CD4-positive, alpha-beta memory T cell (primary cell): ENCODE measurements around the gene TRIP4. TPM values are rescaled to one million over a fixed set of nuclear protein-coding genes. Genes with fewer than 3 reads are reported as not detected.
A peak's percentile ranks its signal among the peaks of the same experiment; 100 is the strongest.

Source experiments
- CTCF ChIA-PET: fragments of 350-600 bp; sonication (Branson Sonifier 250); formaldehyde crosslinking; loops from one replicate; lab custom pipeline; 2021; ENCODE audit warnings: inconsistent platforms; ENCODE audit not compliant: partially characterized antibody; lab: Charles Lee
- POLR2A ChIA-PET: fragments of 350-600 bp; sonication (Branson Sonifier 250); formaldehyde crosslinking; loops from one replicate; lab custom pipeline; 2021; ENCODE audit not compliant: partially characterized antibody; lab: Charles Lee
- DNase-seq, 5 donors: peaks; one replicate each; pipeline versions ENCODE4 v3.0.0 to v3.0.0-alpha.2; 2020 to 2022; ENCODE audit warnings: mixed read lengths in 1 of 5
- H3K27ac ChIP-seq: one replicate; pipeline ENCODE4 v1.7.0; 2013; ENCODE audit warnings: low read depth, low read length
- H3K27me3 ChIP-seq: 2 replicates; pipeline ENCODE4 v1.7.0; 2013; ENCODE audit warnings: mild to moderate bottlenecking, low read length, moderate library complexity; ENCODE audit not compliant: insufficient read depth
- H3K36me3 ChIP-seq: 2 replicates; pipeline ENCODE4 v1.7.0; 2013; ENCODE audit warnings: mild to moderate bottlenecking, low read length, moderate library complexity; ENCODE audit not compliant: insufficient read depth
- H3K4me1 ChIP-seq: 2 replicates; pipeline ENCODE4 v1.7.0; 2013; ENCODE audit warnings: mild to moderate bottlenecking, low read length, moderate library complexity; ENCODE audit not compliant: insufficient read depth
- H3K4me3 ChIP-seq, 2 donors: one replicate each; pipeline ENCODE4 v1.7.0; 2013; ENCODE audit warnings: low read length in 2 of 2, mild to moderate bottlenecking in 1 of 2
- H3K9me3 ChIP-seq, 2 donors: one replicate each; pipeline ENCODE4 v1.7.0; 2013; ENCODE audit warnings: low read length in 2 of 2, control low read depth in 1 of 2; ENCODE audit not compliant: control insufficient read depth in 1 of 2
- H3K27ac Mint-ChIP-seq, 7 donors: one replicate each; pipeline ENCODE4 v1.8.0; 2020 to 2021; ENCODE audit warnings: mixed read lengths in 7 of 7, mild to moderate bottlenecking in 6 of 7, inconsistent platforms in 3 of 7, moderate library complexity in 3 of 7
- H3K27me3 Mint-ChIP-seq, 2 donors: one replicate each; pipeline ENCODE4 v1.8.0; 2020 to 2021; ENCODE audit warnings: mixed read lengths in 2 of 2
- H3K36me3 Mint-ChIP-seq, 2 donors: one replicate each; pipeline ENCODE4 v1.8.0; 2020 to 2021; ENCODE audit warnings: mixed read lengths in 2 of 2, inconsistent platforms in 1 of 2, mild to moderate bottlenecking in 1 of 2
- H3K4me1 Mint-ChIP-seq, 4 donors: one replicate each; pipeline ENCODE4 v1.8.0; 2020 to 2021; ENCODE audit warnings: mixed read lengths in 4 of 4, mild to moderate bottlenecking in 1 of 4
- H3K4me3 Mint-ChIP-seq, 8 donors: one replicate each; pipeline ENCODE4 v1.8.0; 2020 to 2021; ENCODE audit warnings: mixed read lengths in 8 of 8, mild to moderate bottlenecking in 7 of 8, moderate library complexity in 6 of 8, inconsistent platforms in 3 of 8
- H3K9me3 Mint-ChIP-seq, 8 donors: one replicate each; pipeline ENCODE4 v1.8.0; 2020 to 2021; ENCODE audit warnings: mixed read lengths in 8 of 8, mild to moderate bottlenecking in 5 of 8, inconsistent platforms in 3 of 8, moderate library complexity in 1 of 8
- intact Hi-C: fragments of 100-400 bp; cut with micrococcal nuclease; formaldehyde crosslinking; loops from one replicate; pipeline ENCODE4 v1.15.1; 2023
- polyA plus RNA-seq, 2 donors: library from polyadenylated mRNA; unstranded; fragments of 300-500 nt; fragmentation: Illumina TruSeq; gene quantifications; one replicate each; pipeline ENCODE4 v1.2.3, GENCODE V29; 2021
- total RNA-seq, 2 experiments: library from RNA; stranded (reverse); gene quantifications; one replicate each; pipeline ENCODE4 v1.2.3, GENCODE V29; 2021

The TRIP4 gene
- total and polyA plus RNA-seq, 4 experiments from 2014 or later = 28.2 to 37.1 (median 29.4) TPM

DNA sequence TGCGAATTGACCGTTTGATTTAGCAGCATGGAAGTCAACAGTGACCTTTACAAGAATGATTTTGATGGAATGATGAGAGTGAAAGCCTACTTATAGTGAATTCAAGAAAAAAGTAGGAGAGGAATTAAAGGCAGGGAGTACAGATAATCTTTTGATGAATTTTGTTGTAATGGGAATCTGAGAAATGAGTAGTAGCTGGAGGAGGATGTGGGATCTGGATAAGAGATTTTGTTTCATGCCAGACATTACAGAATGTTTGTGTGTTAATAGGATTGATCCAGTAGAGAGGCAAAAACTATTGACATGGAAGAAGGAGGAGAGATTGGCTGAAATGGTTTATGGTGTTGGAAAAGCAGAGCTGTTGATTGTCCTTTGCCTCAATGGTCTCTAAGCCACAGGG lies 55.4 kb downstream of the TRIP4 start:
- Histone ChIP-seq H3K9me3 (no peaks in the 10 kb centered on the region), H3K4me3 (no peak overlapping the region), H3K4me1 (peaks cover 42% of the 10 kb centered on the region), H3K36me3 (no peaks in the 10 kb centered on the region), H3K27ac (no peak overlapping the region), H3K27me3 (no peaks in the 10 kb centered on the region)
- no peak for DNase-seq
- peak overlapping the region; percentile 7 to 90 (median 73) for H3K27ac Mint-ChIP-seq
- H3K4me3 Mint-ChIP-seq = peak overlapping the region in 4 of 8 donors; percentile 4 to 35 (median 10)
- peaks cover 38 to 55% (median 48%) of the 10 kb centered on the region in 4 donors for H3K4me1 Mint-ChIP-seq
- POLR2A ChIA-PET = interaction anchor here (1.3 kb wide), 1 partner anchor 61 kb away, joined by 3 read pairs; no protein-coding TSS in a partner anchor
- H3K27me3 Mint-ChIP-seq = no peaks in the 10 kb centered on the region
- no peaks in the 10 kb centered on the region for H3K9me3 Mint-ChIP-seq
- CTCF ChIA-PET = interaction anchor here (0.7 kb wide), 2 partner anchors 71 to 208 kb away, joined by 3 read pairs; no protein-coding TSS in a partner anchor
- intact Hi-C loops = no loop called here
- H3K36me3 Mint-ChIP-seq = peaks cover 19 to 27% of the 10 kb centered on the region in 2 donors

DNA sequence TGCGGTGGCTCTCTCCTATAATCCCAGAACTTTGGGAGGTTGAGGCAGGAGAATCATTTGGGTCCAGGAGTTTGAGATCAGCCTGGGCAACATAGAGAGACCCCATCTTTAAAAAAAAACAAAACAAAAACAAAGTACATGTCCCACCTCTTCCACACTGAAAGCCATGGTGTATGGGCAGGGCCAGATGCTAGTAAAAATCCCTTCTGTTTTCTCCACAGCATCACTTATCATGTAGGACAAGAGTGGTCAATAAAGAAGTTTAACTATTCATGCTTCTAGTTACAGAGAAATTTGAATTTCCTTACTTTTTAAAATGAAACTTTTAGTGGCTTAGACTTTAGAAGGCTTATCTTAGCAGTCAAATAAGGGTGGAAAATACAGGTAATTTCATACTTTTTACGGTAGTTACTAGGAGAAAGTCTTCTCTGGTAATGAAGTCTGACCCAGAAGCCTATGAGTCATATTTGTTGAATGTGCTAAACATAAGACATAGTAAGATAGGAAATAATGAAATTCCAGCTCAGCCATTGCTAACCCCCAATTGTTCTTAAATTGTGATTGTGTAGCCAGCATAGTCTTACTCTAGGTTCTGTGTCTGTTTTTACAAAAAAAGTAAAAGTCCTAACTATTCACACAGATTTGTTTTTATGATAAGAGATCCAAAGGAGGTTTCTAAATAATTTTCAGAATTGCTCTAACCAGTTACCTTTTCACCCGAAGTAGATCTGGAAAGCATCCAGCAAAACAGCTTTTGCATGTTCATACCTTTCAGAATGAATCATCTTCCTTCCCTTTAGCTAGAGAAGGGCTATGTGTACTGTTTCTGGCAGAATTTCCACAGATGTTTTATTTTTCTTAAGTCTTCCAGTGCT lies 56.3 kb downstream of the TRIP4 start:
- intact Hi-C loops = loop anchor here (1.0 kb wide), 1 partner anchor 14 kb away; no protein-coding TSS in a partner anchor
- no peak overlapping the region for H3K27ac ChIP-seq
- POLR2A ChIA-PET = interaction anchor here (1.2 to 1.7 kb wide), 4 partner anchors 14 to 196 kb away, joined by 3 to 5 read pairs (median 3); partner anchors contain the start of gene ZNF609
- Mint-ChIP-seq H3K27me3 (no peaks in the 10 kb centered on the region), H3K27ac (peak overlapping the region; percentile 58 to 91 (median 87)), H3K4me1 (peaks cover 30 to 52% (median 43%) of the 10 kb centered on the region in 4 donors), H3K4me3 (peak overlapping the region in 7 of 8 donors; percentile 0 to 80 (median 57)), H3K36me3 (peaks cover 21 to 28% of the 10 kb centered on the region in 2 donors), H3K9me3 (no peaks in the 10 kb centered on the region)
- H3K4me1 ChIP-seq = peaks cover 41% of the 10 kb centered on the region
- CTCF ChIA-PET = no interaction called here
- H3K36me3 ChIP-seq = no peaks in the 10 kb centered on the region
- DNase-seq = no peak
- no peaks in the 10 kb centered on the region for H3K27me3 ChIP-seq
- H3K9me3 ChIP-seq = no peaks in the 10 kb centered on the region
- no peak overlapping the region for H3K4me3 ChIP-seq

DNA sequence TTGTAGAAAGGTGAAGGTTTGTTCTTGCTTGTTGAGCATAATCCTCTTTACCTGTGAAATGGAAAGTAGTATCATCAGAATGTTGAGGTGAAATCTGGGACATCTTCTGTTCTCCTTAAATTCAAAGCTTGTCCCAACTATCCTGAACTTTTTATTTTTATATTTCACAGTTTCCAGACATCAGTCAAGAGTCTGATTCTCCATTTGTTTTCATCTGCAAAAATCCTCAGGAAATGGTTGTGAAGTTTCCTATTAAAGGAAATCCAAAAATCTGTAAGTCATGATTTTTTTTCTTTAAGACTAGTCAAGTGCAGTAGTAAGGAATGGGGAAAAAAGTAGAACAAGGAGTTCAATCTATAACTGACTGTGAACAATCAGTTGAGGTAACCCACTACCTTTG lies 57.2 kb downstream of the TRIP4 start:
- ChIA-PET CTCF (no interaction called here), POLR2A (interaction anchor here (1.4 to 1.7 kb wide), 2 partner anchors 13 to 15 kb away, joined by 3 to 5 read pairs; partner anchors contain the start of gene ZNF609)
- H3K9me3 Mint-ChIP-seq = no peaks in the 10 kb centered on the region
- H3K9me3 ChIP-seq = no peaks in the 10 kb centered on the region
- no peaks in the 10 kb centered on the region for H3K36me3 ChIP-seq
- peaks cover 37% of the 10 kb centered on the region for H3K4me1 ChIP-seq
- H3K27me3 ChIP-seq = no peaks in the 10 kb centered on the region
- peaks cover 28 to 51% (median 41%) of the 10 kb centered on the region in 4 donors for H3K4me1 Mint-ChIP-seq
- no peak overlapping the region for H3K27ac ChIP-seq
- intact Hi-C loops = loop anchor here (1.0 kb wide), 1 partner anchor 15 kb away; no protein-coding TSS in a partner anchor
- no peak overlapping the region for H3K4me3 ChIP-seq
- H3K4me3 Mint-ChIP-seq = peak overlapping the region in 2 of 8 donors; percentile 13 to 36
- DNase-seq = no peak
- peaks cover 23 to 34% of the 10 kb centered on the region in 2 donors for H3K36me3 Mint-ChIP-seq
- no peaks in the 10 kb centered on the region for H3K27me3 Mint-ChIP-seq
- H3K27ac Mint-ChIP-seq = peak overlapping the region in 5 of 7 donors; percentile 29 to 91 (median 79)

DNA sequence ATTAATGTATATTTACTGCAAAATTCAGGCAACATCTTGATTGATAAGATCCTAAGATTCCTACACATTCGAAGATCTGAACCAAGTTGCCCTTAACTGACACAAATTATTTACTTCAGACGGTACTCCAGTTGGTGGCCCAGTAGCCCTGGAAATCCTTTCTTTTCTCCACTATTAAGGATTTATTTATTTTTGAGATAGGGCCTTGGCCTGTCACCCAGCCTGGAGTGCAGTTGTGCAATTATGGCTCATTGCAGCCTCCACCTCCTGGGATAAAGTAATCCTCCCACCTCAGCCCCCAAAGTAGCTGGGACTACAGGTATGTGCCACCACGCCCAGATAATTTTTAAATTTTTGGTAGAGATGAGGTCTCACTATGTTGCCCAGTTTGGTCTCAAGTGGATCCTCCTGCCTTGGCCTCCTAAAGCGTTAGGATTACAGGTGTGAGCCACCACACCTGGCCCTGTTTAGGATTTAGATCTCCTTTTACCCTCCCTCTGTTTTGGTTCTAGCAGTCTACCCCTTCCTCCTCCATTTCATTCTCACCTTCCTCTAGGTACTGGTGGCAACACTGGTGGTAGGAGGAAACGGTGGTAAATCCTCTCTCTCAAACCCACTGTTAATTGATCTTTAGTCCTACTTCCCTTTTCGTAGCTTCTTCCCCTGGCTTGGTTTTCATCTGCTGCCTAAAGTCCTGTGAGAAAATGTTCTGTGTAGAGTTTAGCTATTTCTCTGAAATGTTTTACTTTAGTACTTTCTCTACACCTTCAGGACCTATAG lies 60.1 kb downstream of the TRIP4 start:
- no peaks in the 10 kb centered on the region for H3K27me3 Mint-ChIP-seq
- no peak for DNase-seq
- intact Hi-C loops = no loop called here
- H3K4me3 Mint-ChIP-seq = peak overlapping the region in 3 of 8 donors; percentile 26 to 78 (median 29)
- H3K4me1 Mint-ChIP-seq = peaks cover 27 to 43% (median 33%) of the 10 kb centered on the region in 4 donors
- Histone ChIP-seq H3K4me3 (no peak overlapping the region), H3K27me3 (no peaks in the 10 kb centered on the region), H3K4me1 (peaks cover 37% of the 10 kb centered on the region), H3K36me3 (no peaks in the 10 kb centered on the region), H3K27ac (no peak overlapping the region), H3K9me3 (no peaks in the 10 kb centered on the region)
- ChIA-PET CTCF (no interaction called here), POLR2A (interaction anchor here (1.5 kb wide), 1 partner anchor 13 kb away, joined by 3 read pairs; the partner anchor contains the start of gene ZNF609)
- peaks cover 18 to 34% of the 10 kb centered on the region in 2 donors for H3K36me3 Mint-ChIP-seq
- H3K9me3 Mint-ChIP-seq = no peaks in the 10 kb centered on the region
- H3K27ac Mint-ChIP-seq = peak overlapping the region in 6 of 7 donors; percentile 17 to 91 (median 58)

DNA sequence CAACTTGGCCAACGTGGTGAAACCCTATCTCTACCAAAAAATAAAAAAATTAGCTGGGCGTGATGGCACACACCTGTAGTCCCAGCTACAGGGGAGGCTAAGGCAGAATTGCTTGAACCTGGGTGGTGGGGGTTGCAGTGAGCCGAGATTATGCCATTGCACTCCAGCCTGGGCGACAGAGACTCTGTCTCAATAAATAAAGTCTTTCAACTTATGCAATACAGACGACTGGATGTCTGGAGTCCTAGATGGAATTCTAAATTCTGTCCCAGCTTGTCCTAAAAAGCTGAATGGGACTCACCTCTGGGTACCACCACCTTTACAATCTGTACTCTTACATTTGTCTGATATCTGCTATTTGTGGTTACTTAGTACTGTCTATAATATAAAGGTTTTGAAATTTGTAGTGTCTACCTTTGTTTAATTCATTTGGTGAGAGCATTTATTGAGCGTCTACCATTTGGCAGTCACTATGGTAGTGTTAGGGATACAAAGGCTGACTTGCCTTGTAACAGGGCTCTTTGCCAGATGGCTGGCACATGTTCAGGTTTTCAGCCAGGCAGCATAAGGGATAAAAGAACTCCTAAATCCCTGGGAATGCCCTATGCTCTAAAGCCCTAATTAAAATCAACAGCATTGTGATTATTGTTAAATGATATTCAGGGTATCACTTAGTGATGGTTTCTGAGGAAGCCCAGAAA lies 65.5 kb downstream of the TRIP4 start:
- Mint-ChIP-seq H3K4me3 (no peak overlapping the region), H3K9me3 (no peaks in the 10 kb centered on the region), H3K27me3 (no peaks in the 10 kb centered on the region), H3K36me3 (peaks cover 8 to 28% of the 10 kb centered on the region in 2 donors), H3K4me1 (peaks cover 7 to 39% (median 18%) of the 10 kb centered on the region in 4 donors), H3K27ac (peak overlapping the region in 5 of 7 donors; percentile 2 to 91 (median 37))
- no peaks in the 10 kb centered on the region for H3K9me3 ChIP-seq
- H3K4me3 ChIP-seq = no peak overlapping the region
- H3K36me3 ChIP-seq = no peaks in the 10 kb centered on the region
- intact Hi-C loops = no loop called here
- no peaks in the 10 kb centered on the region for H3K27me3 ChIP-seq
- H3K27ac ChIP-seq = no peak overlapping the region
- CTCF ChIA-PET = interaction anchor here (1.2 to 1.5 kb wide), 2 partner anchors 200 to 275 kb away, joined by 3 to 4 read pairs; no protein-coding TSS in a partner anchor
- POLR2A ChIA-PET = no interaction called here
- peaks cover 7% of the 10 kb centered on the region for H3K4me1 ChIP-seq
- no peak for DNase-seq

DNA sequence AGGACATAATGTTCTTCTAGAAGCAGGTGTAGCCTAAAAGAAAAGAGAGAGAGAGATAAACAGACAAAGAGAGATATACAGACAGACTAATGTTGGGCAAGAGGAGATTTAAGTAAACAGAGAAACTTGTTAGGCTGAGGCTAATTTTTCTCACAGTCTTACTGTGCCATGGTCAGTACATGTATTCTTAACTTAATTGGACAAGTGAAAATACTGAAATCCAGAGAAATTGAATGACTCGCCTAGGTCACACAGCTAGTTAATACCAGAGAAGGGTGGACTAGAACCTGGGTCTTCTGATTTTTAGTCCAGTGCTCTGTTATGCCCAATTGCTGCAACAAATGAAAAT lies 66.0 kb downstream of the TRIP4 start:
- ChIA-PET POLR2A (no interaction called here), CTCF (interaction anchor here (0.5 kb wide), 1 partner anchor 454 kb away, joined by 3 read pairs; no protein-coding TSS in a partner anchor)
- no peak for DNase-seq
- Histone ChIP-seq H3K9me3 (no peaks in the 10 kb centered on the region), H3K36me3 (no peaks in the 10 kb centered on the region), H3K4me3 (no peak overlapping the region), H3K4me1 (peaks cover 2% of the 10 kb centered on the region), H3K27me3 (no peaks in the 10 kb centered on the region), H3K27ac (no peak overlapping the region)
- intact Hi-C loops = no loop called here
- Mint-ChIP-seq H3K4me1 (peaks cover 7 to 33% (median 17%) of the 10 kb centered on the region in 4 donors), H3K27ac (peak overlapping the region in 5 of 7 donors; percentile 2 to 91 (median 37)), H3K9me3 (no peaks in the 10 kb centered on the region), H3K36me3 (peaks cover 7 to 27% of the 10 kb centered on the region in 2 donors), H3K27me3 (no peaks in the 10 kb centered on the region), H3K4me3 (no peak overlapping the region)
